HG03097 (cell line): ENCODE results near the gene FBXO31.

Source experiments
- ATAC-seq: cut with Tn5 transposase; IDR thresholded peaks from one replicate; pipeline ENCODE4 v1.9.1; 2021; ENCODE audit not compliant: unreplicated experiment, low FRiP score

FBXO31 gene

GRCh38 chr16:87330646-87331045 is 52.9 kb downstream of the FBXO31 start:
- ATAC-seq: no peak

GRCh38 chr16:87330257-87330624 is 53.3 kb downstream of the FBXO31 start:
- ATAC-seq: no peak

GRCh38 chr16:87329436-87330256 is 53.9 kb downstream of the FBXO31 start:
- ATAC-seq: no peak

- ATAC-seq: no peak
Measured at GRCh38 chr16:87328846-87329245, 54.7 kb downstream of the FBXO31 start.

- no peak for ATAC-seq
Measured at GRCh38 chr16:87327798-87328495, 55.6 kb downstream of the FBXO31 start.

GRCh38 chr16:87326151-87326571 is 57.4 kb downstream of the FBXO31 start:
- ATAC-seq: no peak

- no peak for ATAC-seq
Measured at GRCh38 chr16:87325423-87325858, 58.1 kb downstream of the FBXO31 start.

GRCh38 chr16:87324411-87325275 is 58.9 kb downstream of the FBXO31 start:
- ATAC-seq: no peak

GRCh38 chr16:87323727-87324410 is 59.7 kb downstream of the FBXO31 start:
- no peak for ATAC-seq

- no peak for ATAC-seq
Measured at GRCh38 chr16:87322833-87323726, 60.5 kb downstream of the FBXO31 start.

- no peak for ATAC-seq
Measured at GRCh38 chr16:87322360-87322759, 61.2 kb downstream of the FBXO31 start.

- no peak for ATAC-seq
Measured at GRCh38 chr16:87321336-87322107, 62.1 kb downstream of the FBXO31 start.

GRCh38 chr16:87320510-87321227 is 62.9 kb downstream of the FBXO31 start:
- ATAC-seq: no peak

- no peak for ATAC-seq
Measured at GRCh38 chr16:87319997-87320491, 63.5 kb downstream of the FBXO31 start.

- ATAC-seq: no peak
Measured at GRCh38 chr16:87319011-87319410, 64.6 kb downstream of the FBXO31 start.

- ATAC-seq: peak; percentile 20
Measured at GRCh38 chr16:87317750-87318644, 65.6 kb downstream of the FBXO31 start.
